Calu3 (cell line): ENCODE data around the gene HTR2B. TPM values are rescaled to one million over a fixed set of nuclear protein-coding genes. Genes with fewer than 3 reads are reported as not detected.

Experiments
- BruUV-seq: library from RNA; stranded (reverse); fragments of 400-500 nt; replicated peaks from 2 replicates; lab custom pipeline; 2021; lab: Mats Ljungman, UMichigan
- CTCF ChIA-PET: fragments of 300-600 bp; sonication (Branson Sonifier 250); formaldehyde crosslinking; loops from one replicate; lab custom pipeline; 2022; ENCODE audit warnings: antibody characterized with exemption; lab: Charles Lee
- DNase-seq: peaks from one replicate; pipeline ENCODE4 v3.0.0; 2022
- H3K27ac Mint-ChIP-seq: one replicate; pipeline ENCODE4 v1.8.0; 2022; ENCODE audit warnings: mixed read lengths; ENCODE audit not compliant: unreplicated experiment
- H3K27me3 Mint-ChIP-seq: one replicate; pipeline ENCODE4 v1.8.0; 2022; ENCODE audit warnings: mixed read lengths; ENCODE audit not compliant: unreplicated experiment
- H3K36me3 Mint-ChIP-seq: one replicate; pipeline ENCODE4 v1.8.0; 2022; ENCODE audit warnings: mild to moderate bottlenecking, moderate library complexity, mixed read lengths; ENCODE audit not compliant: insufficient read depth, unreplicated experiment
- H3K4me1 Mint-ChIP-seq: one replicate; pipeline ENCODE4 v1.8.0; 2022; ENCODE audit warnings: mild to moderate bottlenecking, low read depth, mixed read lengths; ENCODE audit not compliant: unreplicated experiment
- H3K4me3 Mint-ChIP-seq: one replicate; pipeline ENCODE4 v1.8.0; 2022; ENCODE audit warnings: mild to moderate bottlenecking, low read depth, moderate library complexity, mixed read lengths; ENCODE audit not compliant: unreplicated experiment
- H3K9me3 Mint-ChIP-seq: one replicate; pipeline ENCODE4 v1.8.0; 2022; ENCODE audit warnings: low read depth, mixed read lengths; ENCODE audit not compliant: unreplicated experiment
- intact Hi-C: fragments of 100-400 bp; cut with micrococcal nuclease; formaldehyde crosslinking; loops from one replicate; pipeline ENCODE4 v1.10.0; 2022; ENCODE audit not compliant: unreplicated experiment
- total RNA-seq: library from RNA; stranded (reverse); gene quantifications from 2 replicates; pipeline ENCODE4 v1.2.3, GENCODE V29; 2022
- TF ChIP-seq, protein P1 (sequence below): fragments of 200-600 bp; IDR thresholded peaks from one replicate; pipeline ENCODE4 v1.8.0; 2022; ENCODE audit warnings: antibody characterized with exemption; ENCODE audit not compliant: unreplicated experiment

Gene HTR2B
- total RNA-seq, 1 experiment from 2014 or later = not detected

DNA sequence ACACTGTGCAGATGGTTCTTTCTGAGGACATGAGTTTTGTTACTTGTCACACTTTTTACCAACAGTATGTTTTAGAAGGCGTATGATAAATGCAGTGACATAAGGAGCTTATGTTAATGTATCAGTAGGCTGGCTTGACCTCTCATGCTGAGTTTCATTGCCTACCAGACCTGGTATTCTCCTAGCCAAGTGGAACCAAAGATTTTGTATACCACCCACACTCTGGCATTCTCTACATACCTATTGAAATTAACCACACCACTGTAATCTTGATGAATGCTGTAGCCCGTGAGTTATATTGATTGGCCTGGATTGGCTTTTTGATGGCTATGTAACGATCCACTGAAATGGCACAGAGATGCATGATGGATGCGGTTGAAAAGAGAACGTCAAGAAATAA lies 11.4 kb downstream of the HTR2B start:
- intact Hi-C loops = no loop called here
- H3K36me3 Mint-ChIP-seq = peaks cover 12% of the 10 kb centered on the region

DNA sequence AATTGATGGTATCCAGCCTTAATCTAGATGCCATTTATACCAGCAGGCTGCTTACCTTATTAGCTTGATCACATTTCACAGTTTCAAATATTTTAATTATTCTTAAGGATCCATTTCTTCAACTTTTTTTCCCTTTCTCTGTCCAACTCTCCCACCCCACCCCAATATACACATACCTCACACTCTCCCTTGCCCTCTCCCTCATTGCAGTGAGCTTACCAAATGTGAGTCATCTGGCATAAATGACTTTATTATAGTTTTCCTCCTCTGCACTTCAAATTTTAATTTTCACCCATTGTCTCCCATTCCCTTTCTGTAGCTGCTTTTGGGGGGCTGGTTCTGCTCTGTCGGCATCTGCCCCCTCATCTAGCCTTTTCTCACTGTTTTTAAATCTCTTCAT lies 12.9 kb downstream of the HTR2B start:
- no peak overlapping the region for H3K27ac Mint-ChIP-seq
- DNase-seq = no peak
- intact Hi-C loops = no loop called here
- no peak overlapping the region for H3K4me3 Mint-ChIP-seq
- CTCF ChIA-PET = interaction anchor here (0.8 kb wide), 1 partner anchor 23 kb away, joined by 3 read pairs; no protein-coding TSS in a partner anchor
- H3K9me3 Mint-ChIP-seq = no peaks in the 10 kb centered on the region
- TF ChIP-seq, protein P1, sequence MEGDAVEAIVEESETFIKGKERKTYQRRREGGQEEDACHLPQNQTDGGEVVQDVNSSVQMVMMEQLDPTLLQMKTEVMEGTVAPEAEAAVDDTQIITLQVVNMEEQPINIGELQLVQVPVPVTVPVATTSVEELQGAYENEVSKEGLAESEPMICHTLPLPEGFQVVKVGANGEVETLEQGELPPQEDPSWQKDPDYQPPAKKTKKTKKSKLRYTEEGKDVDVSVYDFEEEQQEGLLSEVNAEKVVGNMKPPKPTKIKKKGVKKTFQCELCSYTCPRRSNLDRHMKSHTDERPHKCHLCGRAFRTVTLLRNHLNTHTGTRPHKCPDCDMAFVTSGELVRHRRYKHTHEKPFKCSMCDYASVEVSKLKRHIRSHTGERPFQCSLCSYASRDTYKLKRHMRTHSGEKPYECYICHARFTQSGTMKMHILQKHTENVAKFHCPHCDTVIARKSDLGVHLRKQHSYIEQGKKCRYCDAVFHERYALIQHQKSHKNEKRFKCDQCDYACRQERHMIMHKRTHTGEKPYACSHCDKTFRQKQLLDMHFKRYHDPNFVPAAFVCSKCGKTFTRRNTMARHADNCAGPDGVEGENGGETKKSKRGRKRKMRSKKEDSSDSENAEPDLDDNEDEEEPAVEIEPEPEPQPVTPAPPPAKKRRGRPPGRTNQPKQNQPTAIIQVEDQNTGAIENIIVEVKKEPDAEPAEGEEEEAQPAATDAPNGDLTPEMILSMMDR = no peak
- peaks cover 12% of the 10 kb centered on the region for H3K36me3 Mint-ChIP-seq
- peaks cover 9% of the 10 kb centered on the region for H3K4me1 Mint-ChIP-seq
- no TSS peak for BruUV-seq
- H3K27me3 Mint-ChIP-seq = no peaks in the 10 kb centered on the region

More for the DNA sequence above, 11.4 kb downstream of the HTR2B start:
- TF ChIP-seq, protein P1 = no peak
- peaks cover 9% of the 10 kb centered on the region for H3K4me1 Mint-ChIP-seq
- CTCF ChIA-PET = no interaction called here
- H3K27ac Mint-ChIP-seq = no peak overlapping the region
- no peak for DNase-seq
- no peaks in the 10 kb centered on the region for H3K9me3 Mint-ChIP-seq
- H3K4me3 Mint-ChIP-seq = no peak overlapping the region
- BruUV-seq = no TSS peak
- H3K27me3 Mint-ChIP-seq = no peaks in the 10 kb centered on the region

DNA sequence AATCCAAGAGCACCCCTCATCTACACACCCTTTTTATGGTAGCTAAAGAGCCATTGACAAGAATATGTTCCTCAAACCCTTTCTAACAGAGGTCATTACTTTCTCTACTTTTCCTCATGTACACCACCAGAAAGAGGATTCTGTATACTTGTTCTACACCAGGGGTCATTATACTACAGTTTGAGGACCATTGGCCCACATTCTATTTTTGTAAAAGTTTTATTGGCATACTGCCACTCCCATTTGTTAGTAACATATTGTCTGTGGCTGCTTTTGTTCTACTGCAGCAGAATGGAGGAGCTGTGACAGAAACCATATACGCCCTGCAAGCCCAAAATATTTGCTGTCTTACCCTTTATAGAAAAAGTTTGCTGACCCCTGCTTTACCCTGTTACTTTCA lies 14.3 kb downstream of the HTR2B start:
- no peak overlapping the region for H3K27ac Mint-ChIP-seq
- H3K9me3 Mint-ChIP-seq = no peaks in the 10 kb centered on the region
- H3K4me3 Mint-ChIP-seq = no peak overlapping the region
- H3K36me3 Mint-ChIP-seq = peaks cover 12% of the 10 kb centered on the region
- no peak for DNase-seq
- no TSS peak for BruUV-seq
- TF ChIP-seq, protein P1 = no peak
- H3K27me3 Mint-ChIP-seq = no peaks in the 10 kb centered on the region
- intact Hi-C loops = no loop called here
- peaks cover 9% of the 10 kb centered on the region for H3K4me1 Mint-ChIP-seq
- CTCF ChIA-PET = no interaction called here

DNA sequence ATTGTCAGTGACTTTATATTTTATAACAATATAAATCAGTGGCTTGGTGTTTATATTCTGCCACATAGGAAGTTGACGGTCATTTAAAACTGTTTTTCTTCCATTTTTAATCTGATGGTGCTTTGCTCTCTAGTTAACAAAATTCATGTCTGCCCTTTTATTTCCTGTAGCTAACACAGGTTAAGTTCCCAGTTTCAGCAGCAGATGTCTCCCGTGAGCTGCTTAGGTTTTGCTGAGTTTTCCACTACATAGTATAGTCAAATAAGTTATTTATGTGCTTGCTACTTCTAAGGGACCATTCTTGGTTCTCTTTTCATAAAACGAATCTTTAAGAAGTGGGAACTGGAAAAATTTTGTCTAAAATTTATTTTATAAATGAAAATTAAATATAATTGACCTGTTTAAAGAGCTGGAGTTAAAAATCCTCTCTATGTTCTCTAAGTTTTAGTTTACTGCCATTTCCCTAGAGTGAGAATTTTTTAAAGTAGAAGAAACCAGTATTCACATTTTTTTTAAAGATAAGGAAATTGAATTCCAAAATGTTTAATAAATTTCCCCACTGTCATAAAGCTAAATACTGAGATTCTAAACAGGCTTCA lies 20.6 kb downstream of the HTR2B start:
- CTCF ChIA-PET = interaction anchor here (0.6 to 1.0 kb wide), 5 partner anchors 124 to 350 kb away, joined by 3 to 14 read pairs (median 7); no protein-coding TSS in a partner anchor
- no peaks in the 10 kb centered on the region for H3K27me3 Mint-ChIP-seq
- peaks cover 11% of the 10 kb centered on the region for H3K36me3 Mint-ChIP-seq
- intact Hi-C loops = loop anchor here (1.0 to 10.0 kb wide), 2 partner anchors 123 to 311 kb away; no protein-coding TSS in a partner anchor
- peak; percentile 61 for DNase-seq
- TF ChIP-seq, protein P1 = peak; percentile 67
- H3K27ac Mint-ChIP-seq = no peak overlapping the region
- H3K4me1 Mint-ChIP-seq = peaks cover 10% of the 10 kb centered on the region
- no TSS peak for BruUV-seq
- no peak overlapping the region for H3K4me3 Mint-ChIP-seq
- H3K9me3 Mint-ChIP-seq = peaks cover 4% of the 10 kb centered on the region
